ENCODE data around the gene TLR3. TPM values are rescaled to one million over a fixed set of nuclear protein-coding genes. Genes with fewer than 3 reads are reported as not detected.

Gene TLR3
- total and polyA plus RNA-seq, 2 donors (not counting 3 experiments of a cell fraction or from before 2014, with no cell fraction given) = 1.6 to 5.2 TPM

DNA sequence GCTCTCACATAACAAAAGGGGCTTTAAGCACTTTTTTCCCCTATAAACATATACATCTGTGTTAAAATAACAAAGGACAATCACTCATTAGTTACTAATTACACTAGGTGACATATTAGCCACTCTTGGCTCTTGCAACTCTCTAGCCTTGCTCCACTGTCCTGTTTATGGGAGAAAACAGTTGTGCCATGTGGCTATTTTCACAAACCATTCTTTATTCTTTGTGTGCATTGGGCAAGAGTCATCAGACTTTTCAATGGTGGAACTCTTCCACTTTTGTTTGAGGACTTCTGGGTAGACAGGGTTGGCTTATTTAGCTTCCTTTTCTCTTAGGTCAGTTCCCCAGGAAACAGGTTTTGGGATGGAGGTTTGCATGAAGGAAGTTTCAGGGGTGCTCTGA is 19.6 kb downstream of the TLR3 start:
- peaks cover 0 to 2% of the 10 kb centered on the region in 2 experiments for H3K27me3 ChIP-seq (ENCODE audit: control insufficient read depth in 2 of 2, insufficient read depth in 2 of 2, low read length in 2 of 2)
- no peaks in the 10 kb centered on the region for H3K79me2 ChIP-seq (ENCODE audit: control insufficient read depth, insufficient read depth, low read length)
- dilution Hi-C loops (cut with MboI; ENCODE audit: extremely low pct_ligation_motif_present, low sequenced_read_pairs) (no loop called here), intact Hi-C loops (cut with micrococcal nuclease) (no loop called here)
- no peaks in the 10 kb centered on the region for H3K9me3 ChIP-seq (replicated peaks; ENCODE audit: control insufficient read depth, insufficient read depth, low read length)
- FAIRE-seq (no peak), DNase-seq (ENCODE audit: low read depth, low spot score) (no peak)
- no peak overlapping the region for H3K4me3 ChIP-seq (replicated peaks in 1 of 3; ENCODE audit: insufficient read depth in 1 of 3, low read depth in 1 of 3, low read length in 3 of 3)
- H2AFZ ChIP-seq (ENCODE audit: low read depth, low read length) = no peak overlapping the region
- BruUV-seq (replicated peaks) = no TSS peak
- ChIA-PET CTCF (no interaction called here), POLR2A (no interaction called here)
- no peak overlapping the region for H3K4me2 ChIP-seq (ENCODE audit: insufficient read depth, low read length)
- H3K9me1 ChIP-seq (replicated peaks; ENCODE audit: control insufficient read depth, extremely low read depth, insufficient read depth, low read length) = no peaks in the 10 kb centered on the region
- H3K9ac ChIP-seq (replicated peaks; ENCODE audit: extremely low read depth, insufficient read depth, low read length) = no peak overlapping the region
- TF ChIP-seq EZH2 (IDR thresholded peaks at IDR 0.05; ENCODE audit: borderline replicate concordance, low read depth, low read length, severe bottlenecking) (no peak), FOS (IDR thresholded peaks at IDR 0.05; ENCODE audit: borderline replicate concordance, insufficient read depth, low read length) (no peak), JUN (IDR thresholded peaks at IDR 0.05; ENCODE audit: borderline replicate concordance, insufficient read depth, insufficient read length, low read depth) (no peak), POLR2A (IDR thresholded peaks at IDR 0.05; ENCODE audit: low read depth, low read length) (no peak), MYC (IDR thresholded peaks at IDR 0.05; ENCODE audit: low read depth, low read length) (no peak), GATA2 (IDR thresholded peaks at IDR 0.05; ENCODE audit: insufficient read depth, insufficient read length, low read depth, low read length) (no peak), POLR2AphosphoS5 (IDR thresholded peaks at IDR 0.05; ENCODE audit: insufficient read depth, low read depth, low read length) (no peak)
- TF ChIP-seq, protein P1, sequence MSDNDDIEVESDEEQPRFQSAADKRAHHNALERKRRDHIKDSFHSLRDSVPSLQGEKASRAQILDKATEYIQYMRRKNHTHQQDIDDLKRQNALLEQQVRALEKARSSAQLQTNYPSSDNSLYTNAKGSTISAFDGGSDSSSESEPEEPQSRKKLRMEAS (IDR thresholded peaks at IDR 0.05; ENCODE audit: insufficient read depth, insufficient read length) = no peak
- TF ChIP-seq, protein P2, sequence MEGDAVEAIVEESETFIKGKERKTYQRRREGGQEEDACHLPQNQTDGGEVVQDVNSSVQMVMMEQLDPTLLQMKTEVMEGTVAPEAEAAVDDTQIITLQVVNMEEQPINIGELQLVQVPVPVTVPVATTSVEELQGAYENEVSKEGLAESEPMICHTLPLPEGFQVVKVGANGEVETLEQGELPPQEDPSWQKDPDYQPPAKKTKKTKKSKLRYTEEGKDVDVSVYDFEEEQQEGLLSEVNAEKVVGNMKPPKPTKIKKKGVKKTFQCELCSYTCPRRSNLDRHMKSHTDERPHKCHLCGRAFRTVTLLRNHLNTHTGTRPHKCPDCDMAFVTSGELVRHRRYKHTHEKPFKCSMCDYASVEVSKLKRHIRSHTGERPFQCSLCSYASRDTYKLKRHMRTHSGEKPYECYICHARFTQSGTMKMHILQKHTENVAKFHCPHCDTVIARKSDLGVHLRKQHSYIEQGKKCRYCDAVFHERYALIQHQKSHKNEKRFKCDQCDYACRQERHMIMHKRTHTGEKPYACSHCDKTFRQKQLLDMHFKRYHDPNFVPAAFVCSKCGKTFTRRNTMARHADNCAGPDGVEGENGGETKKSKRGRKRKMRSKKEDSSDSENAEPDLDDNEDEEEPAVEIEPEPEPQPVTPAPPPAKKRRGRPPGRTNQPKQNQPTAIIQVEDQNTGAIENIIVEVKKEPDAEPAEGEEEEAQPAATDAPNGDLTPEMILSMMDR (IDR thresholded peaks at IDR 0.05; ENCODE audit: extremely low read depth in 1 of 2, insufficient read depth in 1 of 2, low read depth in 1 of 2, low read length in 2 of 2) = no peak
- H3K27ac ChIP-seq (ENCODE audit: insufficient read depth, low read depth, low read length) = no peak overlapping the region
- H3K4me1 ChIP-seq (ENCODE audit: control insufficient read depth, extremely low read depth, insufficient read depth, low read length) = no peaks in the 10 kb centered on the region
- no peaks in the 10 kb centered on the region for H4K20me1 ChIP-seq (replicated peaks; ENCODE audit: control insufficient read depth, extremely low read depth, insufficient read depth, low read length)
- no peaks in the 10 kb centered on the region for H3K36me3 ChIP-seq (ENCODE audit: control insufficient read depth in 2 of 2, extremely low read depth in 1 of 2, insufficient read depth in 2 of 2, low read length in 2 of 2)
